Amniotic epithelial cell (primary cell): ENCODE results near the gene SLFN12.
A peak's percentile ranks its signal among the peaks of the same experiment; 100 is the strongest.
"Not testable (repeated sequence)": the region's sequence is repeated elsewhere in the genome, so short reads cannot be mapped to it uniquely, and the experiment has no call there.

Experiments used
- DNase-seq: peaks from one replicate; pipeline ENCODE4 v3.0.0-alpha.2; 2010; ENCODE audit warnings: low read depth

SLFN12 gene

DNA sequence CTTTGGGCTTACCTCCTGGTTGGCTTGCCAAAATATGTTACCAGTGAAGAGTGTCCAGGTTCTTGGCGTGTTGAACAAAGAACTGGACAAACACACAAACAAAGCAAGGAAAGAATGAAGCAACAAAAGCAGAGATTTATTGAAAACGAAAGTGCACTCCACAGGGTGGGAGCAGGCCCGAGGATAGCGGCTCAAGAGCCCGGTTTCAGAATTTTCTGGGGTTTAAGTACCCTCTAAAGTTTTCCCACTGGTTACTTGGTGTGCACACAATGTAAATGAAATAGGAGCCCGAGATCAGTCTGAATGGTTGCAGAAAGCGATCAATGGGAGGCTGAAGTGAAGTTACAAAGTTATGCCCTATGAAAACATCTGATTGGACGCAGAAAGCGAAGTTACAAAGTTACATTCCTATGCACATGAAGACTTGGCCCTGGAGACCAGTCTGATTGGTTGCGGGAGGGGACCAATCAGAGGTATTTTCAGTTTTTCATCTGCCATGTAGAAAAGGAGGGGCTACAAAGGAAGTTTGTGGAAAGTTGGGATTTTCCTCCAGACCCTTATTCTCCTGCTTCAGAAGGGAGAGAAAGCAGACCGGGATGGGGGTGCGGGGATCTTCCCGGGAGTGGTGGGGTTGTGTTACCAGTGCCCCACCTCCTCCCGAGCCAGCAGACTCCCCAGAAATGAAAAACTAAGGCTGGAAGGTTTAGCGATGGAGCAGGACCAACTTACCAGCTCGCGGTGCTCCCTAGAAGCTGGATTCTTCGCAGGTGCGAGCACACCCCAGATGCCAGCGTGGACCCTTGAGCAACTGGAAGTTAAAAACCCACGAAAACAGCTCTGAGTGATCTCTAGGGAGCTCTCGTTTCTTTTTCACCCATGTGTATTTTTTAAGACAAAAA lies at the start of gene SLFN12:
Gene SLFN12 (minus strand): TSS at position 325 of the 899 bp plus-strand sequence. CDS start 9,472 bp downstream, outside the sequence.
- peak; percentile 97 for DNase-seq

DNA sequence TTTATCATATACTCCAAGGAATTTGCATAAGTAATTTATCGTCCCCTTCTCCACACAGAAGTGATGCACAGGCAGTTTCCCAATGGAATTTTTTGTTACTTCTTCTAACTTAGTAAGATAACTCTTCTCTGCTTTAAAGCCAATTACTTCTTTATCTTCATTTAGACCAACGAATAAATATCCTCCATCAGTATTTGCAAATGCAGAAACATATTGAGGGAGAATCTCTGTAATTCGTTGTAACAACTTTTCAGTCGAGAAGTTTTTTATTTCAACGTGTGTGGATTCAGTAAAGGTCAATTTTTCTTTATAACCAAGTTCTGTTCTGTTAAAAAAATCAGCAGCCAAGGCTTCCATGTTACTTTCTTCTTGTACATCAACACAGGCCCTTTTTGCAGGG lies 47.0 kb upstream of the SLFN12 start:
- DNase-seq: no peak

DNA sequence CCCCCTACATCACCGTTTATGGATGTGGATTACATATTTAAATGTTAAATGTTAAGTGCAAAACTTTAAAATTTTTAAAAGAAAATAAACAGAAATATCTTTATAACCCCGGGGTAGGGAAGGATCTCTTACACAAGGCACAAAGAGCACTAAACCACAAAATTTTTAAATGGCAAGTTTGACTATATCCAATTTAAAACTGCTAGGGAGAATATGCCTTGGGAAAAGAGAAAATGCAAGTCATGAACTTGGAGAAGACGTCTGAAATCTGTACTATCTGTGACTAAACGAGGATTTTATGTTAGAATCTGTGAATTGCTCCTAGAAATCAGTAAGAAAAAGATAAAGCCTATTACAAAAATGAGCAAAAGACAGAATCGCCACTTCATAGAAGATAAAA lies 44.9 kb upstream of the SLFN12 start:
- no peak for DNase-seq

DNA sequence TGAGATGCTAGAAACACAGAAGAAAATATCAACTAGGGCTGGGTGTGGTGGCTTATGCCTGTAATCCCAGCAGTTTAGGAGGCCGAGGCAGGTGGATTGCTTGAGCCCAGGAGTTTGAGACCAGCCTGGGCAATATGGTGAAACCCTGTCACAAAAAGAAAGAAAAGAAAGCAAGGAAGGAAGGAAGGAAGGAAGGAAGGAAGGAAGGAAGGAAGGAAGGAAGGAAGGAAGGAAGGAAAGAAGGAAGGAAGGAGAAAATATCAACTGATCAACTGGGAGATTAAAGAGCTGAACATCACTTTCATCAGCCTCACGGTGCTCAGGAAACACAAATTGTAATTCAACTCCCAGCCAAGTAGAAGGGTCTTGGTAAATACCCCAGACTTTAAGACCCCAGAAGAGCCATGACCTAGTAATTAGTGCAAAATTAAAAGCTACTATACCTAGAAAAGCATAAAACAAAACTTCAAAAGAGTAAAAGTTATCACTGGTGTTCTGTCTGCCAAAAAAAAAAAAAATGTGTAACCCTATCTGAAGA lies 44.1 kb upstream of the SLFN12 start:
- no peak for DNase-seq

DNA sequence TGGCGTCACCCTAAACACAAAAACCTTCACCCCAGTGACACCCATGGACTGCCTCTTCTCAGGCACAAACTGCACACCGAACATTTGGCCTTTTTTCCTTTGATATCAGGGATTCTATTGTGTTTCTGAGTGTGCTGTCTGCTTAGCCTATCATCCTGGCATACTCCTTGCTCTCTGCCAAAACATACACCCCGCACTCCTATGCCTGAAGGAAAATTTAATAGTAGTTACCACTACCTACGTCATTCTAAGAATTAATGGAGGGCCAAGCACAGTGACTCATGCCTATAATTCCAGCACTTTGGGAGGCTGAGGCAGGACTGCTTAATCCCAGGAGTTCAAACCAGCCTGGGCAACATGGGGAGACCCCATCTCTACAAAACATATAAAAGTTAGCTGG lies 36.2 kb upstream of the SLFN12 start:
- DNase-seq: no peak

DNA sequence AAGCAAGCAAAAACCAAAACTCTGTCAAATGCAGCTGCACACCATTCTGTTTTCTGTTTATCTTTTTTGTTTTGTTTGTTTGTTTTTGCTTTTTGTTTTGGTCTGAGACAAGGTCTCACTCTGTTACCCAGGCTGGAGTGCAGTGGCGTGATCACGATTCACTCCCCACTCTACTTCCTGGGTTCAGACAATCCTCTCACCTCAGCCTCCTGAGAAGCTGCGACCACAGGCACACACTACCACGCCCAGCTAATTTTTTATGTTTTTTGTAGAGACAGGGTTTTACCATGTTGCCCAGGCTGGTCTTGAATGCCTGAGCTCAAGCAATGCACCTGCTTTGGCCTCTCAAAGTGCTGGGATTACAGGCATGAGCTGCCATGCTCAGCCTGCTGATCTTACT lies 35.5 kb upstream of the SLFN12 start:
- DNase-seq: no peak

DNA sequence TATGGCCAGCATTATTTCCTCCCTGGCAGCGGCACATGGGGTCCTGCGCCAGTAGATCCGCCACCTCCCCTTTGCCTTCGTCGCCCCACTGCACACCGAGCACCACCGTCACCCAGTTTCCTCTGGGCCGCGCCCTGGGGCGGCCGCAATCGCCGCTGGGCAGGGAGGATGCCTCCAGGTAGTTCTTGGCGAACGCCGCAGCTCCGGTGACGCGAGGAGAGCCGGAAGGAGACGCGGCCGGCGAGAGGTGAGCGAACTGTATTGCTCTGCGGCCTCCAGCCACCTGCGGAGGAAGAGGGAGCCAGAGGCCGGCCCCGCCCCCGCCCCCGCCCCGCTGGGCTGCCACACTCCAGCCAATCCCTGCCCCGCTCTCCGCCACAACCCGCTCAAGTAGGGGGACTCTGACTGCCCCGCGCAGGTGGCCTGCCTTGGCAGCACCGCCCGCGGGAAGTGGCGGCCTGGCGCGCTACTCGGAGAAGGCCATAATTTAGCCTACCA lies 28.1 kb upstream of the SLFN12 start:
- DNase-seq: no peak

DNA sequence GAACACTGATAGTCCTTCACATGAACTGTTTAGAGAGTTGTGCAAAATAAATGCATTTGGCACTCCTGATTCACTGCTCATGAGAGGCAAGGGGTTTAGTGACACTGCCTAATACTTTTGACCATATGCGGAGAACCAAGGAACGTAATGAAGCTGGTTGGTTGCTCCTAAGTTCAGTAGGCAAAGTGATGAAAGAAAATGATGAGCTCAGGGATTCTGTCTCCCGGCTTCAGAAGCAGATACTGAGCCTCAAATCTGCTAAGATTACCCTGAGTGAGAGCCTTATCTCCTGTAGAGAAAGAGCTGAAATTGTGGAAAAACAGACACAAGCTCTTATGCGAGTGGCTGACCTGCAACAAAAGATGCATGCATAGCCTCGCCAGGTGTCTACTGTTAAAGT lies 21.7 kb upstream of the SLFN12 start:
- DNase-seq: not testable (repeated sequence)

DNA sequence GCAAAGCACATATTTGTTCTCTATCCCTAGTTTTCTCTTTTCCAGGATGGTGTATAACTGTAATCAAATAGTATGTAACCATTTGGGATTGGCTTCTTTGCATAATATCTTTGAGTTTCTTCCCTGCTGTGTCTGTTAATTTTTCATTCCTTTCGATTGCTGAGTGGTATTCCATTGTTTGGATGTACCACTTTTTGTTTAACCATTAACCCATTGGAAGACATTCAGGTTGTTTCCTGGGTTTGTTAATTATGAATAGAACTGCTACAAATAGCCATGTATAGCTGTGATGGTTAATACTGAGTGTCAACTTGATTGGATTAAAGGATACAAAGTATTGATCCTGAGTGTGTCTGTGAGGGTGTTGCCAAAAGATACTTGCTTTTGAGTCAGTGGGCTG lies 20.9 kb upstream of the SLFN12 start:
- DNase-seq: no peak

DNA sequence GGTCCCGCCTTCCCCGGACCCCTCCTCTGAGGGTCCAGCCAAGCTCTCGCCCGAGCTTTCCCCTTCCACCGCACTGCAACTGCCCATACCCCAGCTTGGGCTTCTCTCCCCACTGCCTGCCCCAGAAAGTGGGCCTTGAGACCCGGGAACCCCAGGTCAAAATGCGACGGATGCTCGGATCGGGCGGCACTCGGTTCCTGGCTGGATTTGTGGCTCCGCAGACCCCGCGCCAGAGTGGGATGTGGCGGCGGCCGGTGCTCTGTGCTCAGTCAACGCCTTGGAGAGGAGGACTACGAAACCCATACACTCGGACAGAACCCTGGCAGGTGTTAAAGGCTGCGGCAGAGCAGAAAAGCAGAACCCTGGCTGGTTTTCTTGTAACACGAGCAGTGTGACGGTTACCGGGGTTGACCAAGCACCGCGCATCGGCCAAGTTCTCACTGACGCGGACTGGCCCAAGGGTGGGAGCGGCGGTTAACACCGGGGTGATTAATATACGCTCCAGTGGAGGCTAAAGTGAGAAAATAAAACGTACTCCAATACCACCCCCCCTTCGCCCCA lies 17.2 kb upstream of the SLFN12 start:
- DNase-seq: peak; percentile 7

DNA sequence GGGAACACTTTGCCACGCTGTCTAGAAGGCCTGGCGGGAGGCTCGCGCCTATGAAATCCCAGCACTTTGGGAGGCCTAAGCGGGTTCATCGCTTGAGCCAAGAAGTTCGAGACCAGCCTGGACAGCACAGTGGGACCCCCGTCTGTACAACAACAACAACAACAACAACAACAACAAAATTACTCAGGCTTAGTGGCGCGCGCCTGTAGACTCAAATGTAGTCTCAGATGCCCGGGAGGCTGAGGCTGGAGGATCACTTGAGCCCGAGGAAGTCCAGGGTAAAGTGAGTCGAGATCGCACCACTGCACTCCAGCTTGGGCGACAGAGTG lies 16.6 kb upstream of the SLFN12 start:
- DNase-seq: no peak

DNA sequence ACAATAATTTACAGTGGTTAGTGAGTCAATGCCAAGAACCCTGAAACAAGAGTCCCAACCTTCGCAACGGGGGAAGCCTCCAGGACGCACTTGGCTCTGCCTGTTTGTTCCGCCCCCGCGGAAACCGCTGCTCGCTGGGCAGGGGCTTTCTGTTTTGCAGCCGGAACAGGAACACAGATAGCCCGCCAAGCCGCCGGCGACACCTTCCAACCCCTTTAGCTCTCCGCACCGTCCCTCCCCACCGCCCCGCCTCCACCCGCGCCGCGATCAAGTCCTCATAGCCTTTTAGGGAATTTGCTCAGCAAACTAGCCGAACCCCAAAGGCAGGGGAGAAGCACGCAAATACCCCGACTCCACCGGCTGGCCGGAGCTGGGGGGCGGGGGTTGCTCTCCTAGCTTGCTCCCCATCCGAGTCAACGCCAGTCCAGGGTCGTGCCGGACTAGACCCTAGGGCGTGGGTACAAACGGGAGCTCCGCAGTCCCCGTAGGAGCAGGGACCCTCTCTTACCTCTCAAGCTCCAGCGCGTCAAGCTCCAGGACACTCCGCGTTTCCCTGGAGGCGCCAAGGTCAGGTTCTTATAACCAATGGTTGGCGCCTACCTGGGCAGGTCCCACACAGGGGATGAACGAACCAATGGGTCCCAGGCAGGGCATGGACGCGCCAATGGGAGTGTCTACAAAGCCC lies 16.1 kb upstream of the SLFN12 start, which contains the start of gene SLFN13:
Gene SLFN13 (minus strand): TSS at position 553 of the 685 bp plus-strand sequence. CDS start 3,086 bp downstream, outside the sequence.
- DNase-seq: peak; percentile 66

DNA sequence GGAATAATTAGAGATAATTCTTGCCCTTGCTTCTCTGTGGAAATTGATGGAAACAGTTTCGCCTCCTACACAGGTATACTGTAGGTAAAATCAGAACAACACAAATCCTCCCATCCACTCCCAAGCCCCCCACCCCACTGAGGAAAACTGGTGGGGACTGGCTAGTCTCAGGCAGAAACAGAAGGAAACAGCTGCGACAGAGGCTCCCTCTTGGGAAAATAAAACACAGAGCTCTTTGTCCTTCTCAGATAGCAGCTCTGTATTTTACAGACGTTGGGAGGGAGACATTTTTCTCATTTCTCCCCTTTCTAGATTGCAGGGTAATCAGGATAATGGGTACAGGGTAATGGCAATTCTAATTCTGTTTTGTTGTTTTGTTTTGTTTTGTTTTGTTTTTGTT lies 15.2 kb upstream of the SLFN12 start:
- DNase-seq: no peak

DNA sequence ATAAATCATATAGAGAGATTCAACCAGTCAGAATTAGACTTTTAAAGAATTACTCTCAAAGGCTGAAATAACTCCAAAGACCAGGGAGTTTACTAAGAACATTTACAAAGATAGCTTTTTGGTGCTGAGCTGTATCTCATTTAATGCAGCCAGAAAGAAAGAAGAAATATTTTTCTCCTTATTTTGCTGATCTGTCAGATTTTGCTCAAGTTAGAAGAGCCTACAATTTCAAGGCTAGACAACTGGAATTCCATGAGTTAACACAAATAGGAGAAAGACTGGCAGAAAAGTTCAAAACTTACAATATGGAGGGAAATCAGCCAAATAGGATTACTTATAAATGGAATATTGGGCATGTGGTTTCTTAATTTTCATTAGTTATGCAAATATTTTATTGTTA lies 6.1 kb upstream of the SLFN12 start:
- no peak for DNase-seq

DNA sequence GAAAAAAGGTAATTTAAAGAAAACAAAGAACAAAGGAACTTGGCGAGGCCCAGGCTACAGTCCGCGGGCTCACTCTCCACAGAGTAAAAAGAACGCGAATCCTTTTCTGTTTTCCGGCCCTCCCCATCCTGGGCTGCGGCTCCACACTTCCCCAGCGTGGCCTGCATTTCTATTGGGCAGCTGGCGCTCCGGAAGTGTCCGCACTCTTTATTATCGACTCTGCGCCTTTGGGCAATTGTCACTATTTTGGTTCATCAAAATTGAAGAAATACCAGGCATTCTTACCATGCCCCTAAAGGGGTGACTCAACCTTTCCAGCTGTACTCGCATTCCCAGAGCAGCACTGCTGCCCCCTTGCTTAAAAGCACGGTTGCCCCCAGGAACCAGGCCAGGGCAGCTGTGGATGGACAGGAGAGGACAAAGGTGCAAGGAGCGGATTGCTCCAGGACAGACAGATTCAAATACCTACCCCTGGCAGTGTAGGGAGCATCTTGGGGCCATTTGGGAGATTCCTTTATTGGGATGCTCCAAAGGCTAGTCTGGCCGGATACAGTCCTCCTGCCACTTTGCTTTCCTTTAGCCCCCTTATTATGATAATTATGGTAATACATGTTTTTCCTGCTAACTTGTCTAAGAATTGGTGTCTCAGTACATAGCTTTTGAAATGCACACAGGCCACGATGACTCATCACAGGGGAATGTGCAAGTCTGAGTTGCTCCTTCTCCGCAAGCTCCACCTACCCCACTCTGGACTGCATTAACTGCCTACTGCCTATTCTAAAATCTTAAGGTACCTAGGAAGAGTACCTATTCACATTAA lies 985 bp upstream of the SLFN12 start:
- peak; percentile 99 for DNase-seq

DNA sequence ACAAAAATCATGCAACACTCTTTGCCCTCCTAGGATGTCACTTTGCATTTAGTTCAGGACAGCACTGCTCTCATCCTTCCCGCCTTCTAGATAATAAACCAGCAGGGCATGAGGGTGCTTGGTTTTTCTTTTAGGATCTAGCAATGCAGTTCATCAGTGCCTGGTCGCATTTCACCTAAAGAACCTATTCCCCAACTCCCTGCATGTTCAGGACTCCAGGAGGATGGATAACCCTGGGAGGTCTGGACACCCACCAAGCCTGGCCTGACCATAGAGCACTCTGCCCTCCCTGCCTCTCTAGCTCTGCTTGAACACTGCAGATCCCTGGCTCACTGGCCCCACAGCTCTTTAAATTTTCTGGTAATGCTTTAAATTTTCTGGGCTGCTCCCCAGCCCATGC lies 2.6 kb downstream of the SLFN12 start:
- no peak for DNase-seq

DNA sequence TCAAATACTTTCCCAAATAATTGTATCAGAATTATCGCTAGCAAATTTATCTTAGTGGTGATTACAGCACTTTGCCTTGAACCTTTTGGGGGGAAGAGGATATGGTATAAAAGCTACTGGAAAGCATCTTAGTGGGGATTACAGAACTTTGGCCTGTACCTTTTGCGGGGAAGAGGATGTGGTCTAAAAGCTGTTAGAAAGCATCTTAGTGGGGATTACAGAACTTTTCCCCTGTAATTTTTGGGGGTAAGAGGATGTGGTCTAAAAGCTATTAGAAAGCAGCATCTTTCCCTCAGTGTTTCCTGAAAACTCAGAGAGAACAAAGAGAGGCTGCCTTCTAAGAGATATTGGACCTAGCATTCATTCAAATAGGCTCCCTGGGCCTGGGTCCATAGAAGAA lies 4.1 kb downstream of the SLFN12 start:
- no peak for DNase-seq

DNA sequence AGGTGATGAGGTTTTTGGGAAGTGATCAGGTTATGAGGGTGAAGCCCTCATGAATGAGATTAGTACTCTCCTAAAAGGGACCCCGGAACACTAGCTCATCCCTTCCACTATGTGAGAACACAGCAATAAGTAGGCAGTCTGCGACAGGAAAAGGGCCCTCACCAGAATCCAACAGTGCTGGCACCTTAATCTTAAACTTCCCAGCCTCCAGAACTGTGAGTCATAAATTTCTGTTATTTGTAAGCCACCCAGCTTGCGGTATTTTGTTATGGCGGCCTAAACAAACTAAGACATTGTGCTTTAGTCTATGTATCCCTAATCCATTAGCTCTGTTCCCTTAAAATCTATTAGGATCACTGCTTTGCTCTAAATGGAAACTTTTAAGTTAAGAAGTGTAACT lies 8.5 kb downstream of the SLFN12 start:
- peak; percentile 52 for DNase-seq

DNA sequence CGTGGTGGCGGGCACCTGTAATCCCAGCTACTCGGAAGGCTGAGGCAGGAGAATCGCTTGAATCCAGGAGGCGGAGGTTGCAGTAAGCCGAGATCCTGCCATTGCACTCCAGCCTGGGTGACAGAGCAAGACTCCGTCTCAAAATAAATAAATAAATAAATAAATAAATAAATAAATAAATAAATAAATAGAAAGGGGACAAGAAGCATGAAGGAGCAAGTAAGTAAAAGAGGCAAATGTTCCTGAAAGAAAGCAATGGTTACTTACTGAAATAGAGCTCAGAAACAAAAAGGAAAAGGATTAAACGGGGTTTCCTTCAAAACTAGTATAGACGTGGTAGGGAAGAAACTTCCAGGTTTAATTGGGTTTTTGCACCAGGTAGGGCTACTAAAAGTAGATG lies 11.2 kb downstream of the SLFN12 start:
- not testable (repeated sequence) for DNase-seq

DNA sequence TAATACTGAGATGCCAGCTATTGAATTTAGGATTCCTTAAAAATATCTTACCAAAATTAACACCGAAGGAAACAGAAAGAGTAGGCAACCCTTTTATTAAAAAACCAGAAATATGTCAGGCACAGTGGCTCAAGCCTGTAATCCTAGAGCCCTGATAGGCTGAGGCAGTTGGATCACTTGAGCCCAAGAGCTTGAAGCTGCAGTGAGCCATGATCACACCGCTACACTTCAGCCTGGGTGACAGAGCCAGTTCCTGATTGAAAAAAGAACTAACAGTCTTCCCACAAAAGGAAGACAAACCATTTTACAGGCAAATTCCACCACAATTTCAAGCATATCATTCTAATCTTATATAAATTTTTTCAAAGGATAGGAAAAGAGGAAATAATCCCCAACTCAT lies 15.6 kb downstream of the SLFN12 start:
- no peak for DNase-seq

DNA sequence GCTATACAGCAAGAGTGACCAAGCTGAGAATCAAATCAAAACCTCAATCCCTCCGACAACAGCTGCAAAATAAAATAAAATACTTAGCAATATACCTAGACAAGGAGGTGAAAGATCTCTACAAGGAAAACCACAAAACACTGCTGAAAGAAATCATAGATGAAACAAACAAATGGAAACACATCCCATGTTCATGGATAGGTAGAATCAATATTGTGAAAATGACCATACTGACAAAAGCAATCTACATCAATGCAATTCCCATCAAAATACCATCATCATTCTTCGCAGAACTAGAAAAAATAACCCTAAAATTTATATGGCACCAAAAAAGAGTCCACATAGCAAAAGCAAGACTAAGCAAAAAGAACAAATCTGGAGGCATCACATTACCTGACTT lies 17.6 kb downstream of the SLFN12 start:
- not testable (repeated sequence) for DNase-seq

DNA sequence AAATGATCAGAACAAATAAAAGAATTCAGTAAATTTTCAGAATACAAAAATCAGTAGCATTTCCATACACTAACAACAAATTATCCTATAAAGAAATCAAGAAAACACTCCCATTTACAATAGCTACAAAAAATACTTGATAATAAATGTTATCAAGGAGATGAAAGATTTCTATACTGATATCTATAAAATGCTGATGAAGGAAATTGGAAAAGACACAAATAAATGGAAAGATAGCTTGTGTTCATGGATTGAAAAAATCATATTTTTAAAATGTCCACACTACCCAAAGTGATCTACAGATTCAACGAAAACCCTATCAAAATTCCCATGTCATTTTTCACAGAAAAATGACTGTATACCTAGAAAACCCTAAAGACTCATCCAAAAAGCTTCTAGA lies 18.1 kb downstream of the SLFN12 start:
- no peak for DNase-seq
